Epithelial cell of prostate (primary cell): ENCODE data around the gene RGMA.
"Not testable (repeated sequence)": the region's sequence is repeated elsewhere in the genome, so short reads cannot be mapped to it uniquely, and the experiment has no call there.

Experiments used
- DNase-seq: peaks from one replicate; pipeline ENCODE4 v3.0.0-alpha.2; 2011; ENCODE audit warnings: low read depth, low spot score
- H3K27ac ChIP-seq: fragments of 450-650 bp; 2 replicates; pipeline ENCODE4 v1.5.1; 2017; ENCODE audit warnings: mild to moderate bottlenecking

The RGMA gene

GRCh38 chr15:93050648-93051047, 38.4 kb downstream of the RGMA start:
- no peak for DNase-seq
- no peak overlapping the region for H3K27ac ChIP-seq

GRCh38 chr15:93049914-93050578, 39.0 kb downstream of the RGMA start:
- DNase-seq, result no peak
- H3K27ac ChIP-seq, result no peak overlapping the region

GRCh38 chr15:93049233-93049632, 39.8 kb downstream of the RGMA start:
- no peak overlapping the region for H3K27ac ChIP-seq
- DNase-seq, result no peak

- H3K27ac ChIP-seq, result no peak overlapping the region
- DNase-seq, result peak; percentile 68
Observed at GRCh38 chr15:93048759-93049161, 40.3 kb downstream of the RGMA start.

GRCh38 chr15:93048426-93048721, 40.6 kb downstream of the RGMA start:
- DNase-seq, result no peak
- H3K27ac ChIP-seq, result no peak overlapping the region

GRCh38 chr15:93047621-93048425, 41.2 kb downstream of the RGMA start:
- DNase-seq, result no peak
- no peak overlapping the region for H3K27ac ChIP-seq

- no peak for DNase-seq
- no peak overlapping the region for H3K27ac ChIP-seq
Observed at GRCh38 chr15:93046721-93047120, 42.3 kb downstream of the RGMA start.

GRCh38 chr15:93046120-93046519, 42.9 kb downstream of the RGMA start:
- DNase-seq, result no peak
- no peak overlapping the region for H3K27ac ChIP-seq

- no peak overlapping the region for H3K27ac ChIP-seq
- no peak for DNase-seq
Observed at GRCh38 chr15:93045191-93045785, 43.7 kb downstream of the RGMA start.

- H3K27ac ChIP-seq, result no peak overlapping the region
- no peak for DNase-seq
Observed at GRCh38 chr15:93044301-93045190, 44.5 kb downstream of the RGMA start.

- DNase-seq, result no peak
- no peak overlapping the region for H3K27ac ChIP-seq
Observed at GRCh38 chr15:93043621-93044300, 45.2 kb downstream of the RGMA start.

- no peak for DNase-seq
- H3K27ac ChIP-seq, result no peak overlapping the region
Observed at GRCh38 chr15:93042691-93043378, 46.2 kb downstream of the RGMA start.

GRCh38 chr15:93042211-93042610, 46.8 kb downstream of the RGMA start:
- H3K27ac ChIP-seq, result no peak overlapping the region
- DNase-seq, result no peak

GRCh38 chr15:93041159-93041547, 47.9 kb downstream of the RGMA start:
- H3K27ac ChIP-seq, result no peak overlapping the region
- DNase-seq, result no peak

- no peak for DNase-seq
- no peak overlapping the region for H3K27ac ChIP-seq
Observed at GRCh38 chr15:93040288-93041158, 48.5 kb downstream of the RGMA start.

GRCh38 chr15:93039562-93040287, 49.3 kb downstream of the RGMA start:
- H3K27ac ChIP-seq, DNase-seq: not testable (repeated sequence)

GRCh38 chr15:93037820-93038705, 50.9 kb downstream of the RGMA start:
- DNase-seq, result no peak

More at GRCh38 chr15:93037820-93038705, 50.9 kb downstream of the RGMA start:
- H3K27ac ChIP-seq, result no peak overlapping the region
